ENCODE measurements around the gene TSPEAR. TPM values are rescaled to one million over a fixed set of nuclear protein-coding genes. Genes with fewer than 3 reads are reported as not detected.

TSPEAR gene
- total RNA-seq, 1 experiment from 2014 or later = 2.1 TPM

DNA sequence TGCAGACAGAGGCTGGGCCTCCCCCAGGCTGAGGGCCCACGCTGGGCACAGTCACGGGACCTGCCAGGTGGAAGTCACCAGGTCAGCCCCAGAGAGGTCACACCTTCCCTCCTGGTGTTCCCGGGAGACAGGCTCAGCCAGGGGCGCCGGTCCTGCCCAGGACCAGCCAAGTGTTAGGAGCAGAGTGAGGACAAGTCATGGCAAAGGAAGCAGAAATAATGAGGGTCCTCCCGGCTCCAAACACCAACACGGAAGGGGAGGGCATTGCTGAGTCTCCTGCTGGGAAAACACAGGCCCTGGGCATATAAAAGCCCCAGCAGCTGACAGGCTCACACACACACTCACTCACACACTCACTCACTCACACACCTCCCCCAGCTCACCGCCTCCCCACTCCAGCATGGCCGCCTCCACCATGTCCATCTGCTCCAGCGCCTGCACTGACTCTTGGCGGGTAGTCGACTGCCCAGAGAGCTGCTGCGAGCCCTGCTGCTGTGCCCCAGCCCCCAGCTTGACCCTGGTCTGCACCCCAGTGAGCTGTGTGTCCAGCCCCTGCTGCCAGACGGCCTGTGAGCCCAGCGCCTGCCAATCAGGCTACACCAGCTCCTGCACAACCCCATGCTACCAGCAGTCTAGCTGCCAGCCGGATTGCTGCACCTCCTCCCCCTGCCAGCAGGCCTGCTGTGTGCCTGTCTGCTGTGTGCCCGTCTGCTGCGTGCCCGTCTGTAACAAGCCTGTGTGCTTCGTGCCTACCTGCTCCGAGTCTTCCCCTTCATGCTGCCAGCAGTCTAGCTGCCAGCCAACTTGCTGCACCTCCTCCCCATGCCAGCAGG, 74.1 kb downstream of the TSPEAR start, which contains the start of gene KRTAP10-10:
Gene KRTAP10-10 (plus strand): TSS at position 339 of the 833 bp plus-strand sequence. CDS start 62 bp downstream, at position 401.
- Mint-ChIP-seq H3K27me3 (ENCODE audit: low read depth) (peaks cover 4% of the 10 kb centered on the region; the same call in 1 of the 2 replicates), H3K27ac (no peak within 1 kb of the TSS; the same call in 1 of the 2 replicates), H3K4me3 (no peak within 1 kb of the TSS), H3K4me1 (peaks cover 6% of the 10 kb centered on the region), H3K36me3 (peaks cover 19% of the 10 kb centered on the region), H3K9me3 (peaks cover 40% of the 10 kb centered on the region)
- ChIA-PET POLR2A (no interaction called here), CTCF (no interaction called here)
- DNase-seq (ENCODE audit: low spot score) (no peak), ATAC-seq (no peak)
- TF ChIP-seq TEAD4 (CRISPR knock-in tag; IDR thresholded peaks at IDR 0.05) = no peak
- TF ChIP-seq, protein P1, sequence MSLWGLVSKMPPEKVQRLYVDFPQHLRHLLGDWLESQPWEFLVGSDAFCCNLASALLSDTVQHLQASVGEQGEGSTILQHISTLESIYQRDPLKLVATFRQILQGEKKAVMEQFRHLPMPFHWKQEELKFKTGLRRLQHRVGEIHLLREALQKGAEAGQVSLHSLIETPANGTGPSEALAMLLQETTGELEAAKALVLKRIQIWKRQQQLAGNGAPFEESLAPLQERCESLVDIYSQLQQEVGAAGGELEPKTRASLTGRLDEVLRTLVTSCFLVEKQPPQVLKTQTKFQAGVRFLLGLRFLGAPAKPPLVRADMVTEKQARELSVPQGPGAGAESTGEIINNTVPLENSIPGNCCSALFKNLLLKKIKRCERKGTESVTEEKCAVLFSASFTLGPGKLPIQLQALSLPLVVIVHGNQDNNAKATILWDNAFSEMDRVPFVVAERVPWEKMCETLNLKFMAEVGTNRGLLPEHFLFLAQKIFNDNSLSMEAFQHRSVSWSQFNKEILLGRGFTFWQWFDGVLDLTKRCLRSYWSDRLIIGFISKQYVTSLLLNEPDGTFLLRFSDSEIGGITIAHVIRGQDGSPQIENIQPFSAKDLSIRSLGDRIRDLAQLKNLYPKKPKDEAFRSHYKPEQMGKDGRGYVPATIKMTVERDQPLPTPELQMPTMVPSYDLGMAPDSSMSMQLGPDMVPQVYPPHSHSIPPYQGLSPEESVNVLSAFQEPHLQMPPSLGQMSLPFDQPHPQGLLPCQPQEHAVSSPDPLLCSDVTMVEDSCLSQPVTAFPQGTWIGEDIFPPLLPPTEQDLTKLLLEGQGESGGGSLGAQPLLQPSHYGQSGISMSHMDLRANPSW (CRISPR knock-in tag; conservative IDR thresholded peaks at IDR 0.05; ENCODE audit: low read depth) = no peak
- TF ChIP-seq IRF2 (CRISPR knock-in tag; IDR thresholded peaks at IDR 0.05; ENCODE audit: borderline replicate concordance, low read depth) = no peak
- TF ChIP-seq, protein P2, sequence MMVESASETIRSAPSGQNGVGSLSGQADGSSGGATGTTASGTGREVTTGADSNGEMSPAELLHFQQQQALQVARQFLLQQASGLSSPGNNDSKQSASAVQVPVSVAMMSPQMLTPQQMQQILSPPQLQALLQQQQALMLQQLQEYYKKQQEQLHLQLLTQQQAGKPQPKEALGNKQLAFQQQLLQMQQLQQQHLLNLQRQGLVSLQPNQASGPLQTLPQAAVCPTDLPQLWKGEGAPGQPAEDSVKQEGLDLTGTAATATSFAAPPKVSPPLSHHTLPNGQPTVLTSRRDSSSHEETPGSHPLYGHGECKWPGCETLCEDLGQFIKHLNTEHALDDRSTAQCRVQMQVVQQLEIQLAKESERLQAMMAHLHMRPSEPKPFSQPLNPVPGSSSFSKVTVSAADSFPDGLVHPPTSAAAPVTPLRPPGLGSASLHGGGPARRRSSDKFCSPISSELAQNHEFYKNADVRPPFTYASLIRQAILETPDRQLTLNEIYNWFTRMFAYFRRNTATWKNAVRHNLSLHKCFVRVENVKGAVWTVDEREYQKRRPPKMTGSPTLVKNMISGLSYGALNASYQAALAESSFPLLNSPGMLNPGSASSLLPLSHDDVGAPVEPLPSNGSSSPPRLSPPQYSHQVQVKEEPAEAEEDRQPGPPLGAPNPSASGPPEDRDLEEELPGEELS (CRISPR knock-in tag; IDR thresholded peaks at IDR 0.05) = no peak
- no peak for TF ChIP-seq ETV6 (CRISPR knock-in tag; IDR thresholded peaks at IDR 0.05)
- TF ChIP-seq, protein P3, sequence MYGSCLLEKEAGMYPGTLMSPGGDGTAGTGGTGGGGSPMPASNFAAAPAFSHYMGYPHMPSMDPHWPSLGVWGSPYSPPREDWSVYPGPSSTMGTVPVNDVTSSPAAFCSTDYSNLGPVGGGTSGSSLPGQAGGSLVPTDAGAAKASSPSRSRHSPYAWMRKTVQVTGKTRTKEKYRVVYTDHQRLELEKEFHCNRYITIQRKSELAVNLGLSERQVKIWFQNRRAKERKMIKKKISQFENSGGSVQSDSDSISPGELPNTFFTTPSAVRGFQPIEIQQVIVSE (CRISPR knock-in tag; IDR thresholded peaks at IDR 0.05; ENCODE audit: borderline replicate concordance) = no peak

DNA sequence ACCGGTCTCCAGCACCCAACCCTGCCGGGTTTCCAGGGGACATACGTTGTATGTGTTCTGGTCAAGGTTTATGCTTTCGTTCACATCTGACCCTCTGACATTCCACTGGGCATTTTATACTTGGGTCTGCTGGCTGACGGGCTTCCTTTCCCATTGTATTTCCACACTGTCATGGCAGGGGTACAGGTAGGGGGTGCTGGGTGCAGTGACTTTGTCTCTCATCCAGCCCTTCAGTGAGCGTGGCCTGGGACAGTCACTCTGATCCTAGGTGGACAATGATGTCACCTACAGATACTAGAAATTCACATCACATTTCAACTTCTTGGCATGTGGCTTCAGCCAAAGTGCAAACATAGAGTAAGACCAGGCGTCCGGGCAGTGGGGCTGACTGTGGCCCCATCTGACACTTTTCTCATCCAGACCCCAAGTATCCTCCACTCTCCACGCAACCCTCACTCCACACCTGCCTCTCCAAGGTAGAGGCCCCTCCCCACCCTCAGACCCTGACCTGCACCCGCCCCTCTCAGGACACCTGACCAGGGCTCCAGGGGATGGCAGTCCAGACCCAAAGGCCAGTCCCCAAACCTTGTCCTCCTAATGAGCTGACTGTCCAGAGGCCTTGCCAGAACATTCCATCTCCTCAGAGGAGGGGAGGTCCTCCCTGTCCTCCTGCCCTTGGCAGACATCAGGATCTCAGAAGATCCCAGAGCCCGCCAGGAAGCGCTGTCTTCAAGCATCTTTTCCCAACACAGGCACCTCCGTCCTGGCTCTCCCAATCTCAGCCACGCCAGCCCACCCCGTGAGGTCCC, 75.0 kb downstream of the TSPEAR start:
- Mint-ChIP-seq H3K4me3 (no peak overlapping the region), H3K36me3 (peaks cover 27% of the 10 kb centered on the region), H3K4me1 (peaks cover 6% of the 10 kb centered on the region), H3K27ac (no peak overlapping the region; the same call in 1 of the 2 replicates), H3K27me3 (ENCODE audit: low read depth) (peaks cover 9% of the 10 kb centered on the region; the same call in 1 of the 2 replicates), H3K9me3 (peaks cover 43% of the 10 kb centered on the region)
- no peak for ATAC-seq
- no peak for DNase-seq (ENCODE audit: low spot score)
- ChIA-PET POLR2A (no interaction called here), CTCF (no interaction called here)
- TF ChIP-seq GABPB1 (CRISPR knock-in tag; IDR thresholded peaks at IDR 0.05) (no peak), MXD4 (CRISPR knock-in tag; IDR thresholded peaks at IDR 0.05; ENCODE audit: borderline replicate concordance) (no peak), ZNF138 (CRISPR knock-in tag; conservative IDR thresholded peaks at IDR 0.05) (no peak), SP1 (CRISPR knock-in tag; conservative IDR thresholded peaks at IDR 0.05) (no peak), ZNF396 (CRISPR knock-in tag; IDR thresholded peaks at IDR 0.05; ENCODE audit: borderline replicate concordance) (no peak)
- TF ChIP-seq, protein P4, sequence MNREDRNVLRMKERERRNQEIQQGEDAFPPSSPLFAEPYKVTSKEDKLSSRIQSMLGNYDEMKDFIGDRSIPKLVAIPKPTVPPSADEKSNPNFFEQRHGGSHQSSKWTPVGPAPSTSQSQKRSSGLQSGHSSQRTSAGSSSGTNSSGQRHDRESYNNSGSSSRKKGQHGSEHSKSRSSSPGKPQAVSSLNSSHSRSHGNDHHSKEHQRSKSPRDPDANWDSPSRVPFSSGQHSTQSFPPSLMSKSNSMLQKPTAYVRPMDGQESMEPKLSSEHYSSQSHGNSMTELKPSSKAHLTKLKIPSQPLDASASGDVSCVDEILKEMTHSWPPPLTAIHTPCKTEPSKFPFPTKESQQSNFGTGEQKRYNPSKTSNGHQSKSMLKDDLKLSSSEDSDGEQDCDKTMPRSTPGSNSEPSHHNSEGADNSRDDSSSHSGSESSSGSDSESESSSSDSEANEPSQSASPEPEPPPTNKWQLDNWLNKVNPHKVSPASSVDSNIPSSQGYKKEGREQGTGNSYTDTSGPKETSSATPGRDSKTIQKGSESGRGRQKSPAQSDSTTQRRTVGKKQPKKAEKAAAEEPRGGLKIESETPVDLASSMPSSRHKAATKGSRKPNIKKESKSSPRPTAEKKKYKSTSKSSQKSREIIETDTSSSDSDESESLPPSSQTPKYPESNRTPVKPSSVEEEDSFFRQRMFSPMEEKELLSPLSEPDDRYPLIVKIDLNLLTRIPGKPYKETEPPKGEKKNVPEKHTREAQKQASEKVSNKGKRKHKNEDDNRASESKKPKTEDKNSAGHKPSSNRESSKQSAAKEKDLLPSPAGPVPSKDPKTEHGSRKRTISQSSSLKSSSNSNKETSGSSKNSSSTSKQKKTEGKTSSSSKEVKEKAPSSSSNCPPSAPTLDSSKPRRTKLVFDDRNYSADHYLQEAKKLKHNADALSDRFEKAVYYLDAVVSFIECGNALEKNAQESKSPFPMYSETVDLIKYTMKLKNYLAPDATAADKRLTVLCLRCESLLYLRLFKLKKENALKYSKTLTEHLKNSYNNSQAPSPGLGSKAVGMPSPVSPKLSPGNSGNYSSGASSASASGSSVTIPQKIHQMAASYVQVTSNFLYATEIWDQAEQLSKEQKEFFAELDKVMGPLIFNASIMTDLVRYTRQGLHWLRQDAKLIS (CRISPR knock-in tag; IDR thresholded peaks at IDR 0.05; ENCODE audit: borderline replicate concordance) = no peak
- TF ChIP-seq, protein P2 (CRISPR knock-in tag; IDR thresholded peaks at IDR 0.05) = no peak
- TF ChIP-seq, protein P5, sequence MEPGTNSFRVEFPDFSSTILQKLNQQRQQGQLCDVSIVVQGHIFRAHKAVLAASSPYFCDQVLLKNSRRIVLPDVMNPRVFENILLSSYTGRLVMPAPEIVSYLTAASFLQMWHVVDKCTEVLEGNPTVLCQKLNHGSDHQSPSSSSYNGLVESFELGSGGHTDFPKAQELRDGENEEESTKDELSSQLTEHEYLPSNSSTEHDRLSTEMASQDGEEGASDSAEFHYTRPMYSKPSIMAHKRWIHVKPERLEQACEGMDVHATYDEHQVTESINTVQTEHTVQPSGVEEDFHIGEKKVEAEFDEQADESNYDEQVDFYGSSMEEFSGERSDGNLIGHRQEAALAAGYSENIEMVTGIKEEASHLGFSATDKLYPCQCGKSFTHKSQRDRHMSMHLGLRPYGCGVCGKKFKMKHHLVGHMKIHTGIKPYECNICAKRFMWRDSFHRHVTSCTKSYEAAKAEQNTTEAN (CRISPR knock-in tag; IDR thresholded peaks at IDR 0.05) = no peak
- TF ChIP-seq, protein P1 (CRISPR knock-in tag; conservative IDR thresholded peaks at IDR 0.05; ENCODE audit: low read depth) = no peak
